ENCODE data around the gene PLOD2.

PLOD2 gene

DNA sequence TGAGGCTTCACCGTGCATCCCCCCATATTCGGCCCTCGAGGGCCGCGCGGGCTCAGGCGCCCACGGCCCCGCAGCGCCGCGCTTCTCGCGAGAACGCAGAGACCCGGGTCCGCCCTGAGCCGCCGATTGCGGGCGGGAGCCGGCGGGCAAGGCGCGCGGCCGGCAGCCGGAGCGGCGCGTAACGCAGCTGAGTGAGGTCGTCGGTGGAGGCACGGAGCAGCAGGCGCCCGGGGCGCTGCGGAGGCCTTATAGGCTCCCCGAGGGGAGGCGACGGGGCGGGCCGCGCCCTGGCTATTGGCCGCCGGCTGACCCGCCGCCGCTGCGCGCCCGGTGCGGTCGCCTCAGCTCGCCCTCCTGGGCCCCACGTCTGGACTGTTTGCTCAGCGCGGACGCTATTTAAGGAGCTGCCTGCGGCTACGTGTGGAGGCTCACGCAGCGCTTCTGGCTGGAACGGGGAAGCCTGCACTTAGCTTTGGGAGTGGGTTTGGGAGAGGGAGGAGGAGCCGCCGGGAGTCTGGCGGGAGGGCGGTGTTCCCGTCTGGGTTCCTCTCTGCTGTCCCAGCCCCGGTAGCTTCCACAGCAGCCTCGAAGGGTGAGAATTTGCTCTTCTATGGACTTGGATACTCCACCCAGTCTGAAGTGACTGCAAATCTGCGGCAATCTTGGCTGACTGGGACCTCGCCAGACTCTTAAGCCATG is at the start of gene PLOD2:
TSS of gene PLOD2 (minus strand) at position 221 of the 699 bp plus-strand sequence. CDS start at position 26, 195 bp downstream.
- H3K4me3 ChIP-seq (ENCODE audit: low read depth, low read length): peak within 1 kb of the TSS; percentile 91
- TF ChIP-seq, protein P1, sequence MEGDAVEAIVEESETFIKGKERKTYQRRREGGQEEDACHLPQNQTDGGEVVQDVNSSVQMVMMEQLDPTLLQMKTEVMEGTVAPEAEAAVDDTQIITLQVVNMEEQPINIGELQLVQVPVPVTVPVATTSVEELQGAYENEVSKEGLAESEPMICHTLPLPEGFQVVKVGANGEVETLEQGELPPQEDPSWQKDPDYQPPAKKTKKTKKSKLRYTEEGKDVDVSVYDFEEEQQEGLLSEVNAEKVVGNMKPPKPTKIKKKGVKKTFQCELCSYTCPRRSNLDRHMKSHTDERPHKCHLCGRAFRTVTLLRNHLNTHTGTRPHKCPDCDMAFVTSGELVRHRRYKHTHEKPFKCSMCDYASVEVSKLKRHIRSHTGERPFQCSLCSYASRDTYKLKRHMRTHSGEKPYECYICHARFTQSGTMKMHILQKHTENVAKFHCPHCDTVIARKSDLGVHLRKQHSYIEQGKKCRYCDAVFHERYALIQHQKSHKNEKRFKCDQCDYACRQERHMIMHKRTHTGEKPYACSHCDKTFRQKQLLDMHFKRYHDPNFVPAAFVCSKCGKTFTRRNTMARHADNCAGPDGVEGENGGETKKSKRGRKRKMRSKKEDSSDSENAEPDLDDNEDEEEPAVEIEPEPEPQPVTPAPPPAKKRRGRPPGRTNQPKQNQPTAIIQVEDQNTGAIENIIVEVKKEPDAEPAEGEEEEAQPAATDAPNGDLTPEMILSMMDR (IDR thresholded peaks at IDR 0.05; ENCODE audit: low read depth, low read length): no peak

DNA sequence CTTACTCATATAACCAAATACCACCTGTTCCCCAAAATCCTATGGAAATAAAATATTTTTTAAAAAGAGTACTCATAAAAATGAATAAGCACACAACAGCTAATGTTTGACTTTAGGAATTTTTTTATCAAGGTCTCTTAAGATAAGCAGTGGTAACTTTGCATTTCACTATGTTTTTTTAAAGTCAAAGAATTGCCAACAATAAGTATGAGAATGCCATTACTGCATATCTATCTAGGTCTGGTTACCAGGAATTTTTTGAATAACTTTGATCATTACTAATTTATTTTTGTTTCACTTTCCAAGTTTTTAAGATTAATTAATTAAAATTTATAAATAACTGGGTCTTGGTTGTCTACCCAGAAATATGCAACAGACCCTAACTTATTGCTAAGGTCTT is 48.4 kb upstream of the PLOD2 start:
- TF ChIP-seq, protein P1 (IDR thresholded peaks at IDR 0.05; ENCODE audit: low read depth, low read length): no peak
- no peak overlapping the region for H3K4me3 ChIP-seq (ENCODE audit: low read depth, low read length)

DNA sequence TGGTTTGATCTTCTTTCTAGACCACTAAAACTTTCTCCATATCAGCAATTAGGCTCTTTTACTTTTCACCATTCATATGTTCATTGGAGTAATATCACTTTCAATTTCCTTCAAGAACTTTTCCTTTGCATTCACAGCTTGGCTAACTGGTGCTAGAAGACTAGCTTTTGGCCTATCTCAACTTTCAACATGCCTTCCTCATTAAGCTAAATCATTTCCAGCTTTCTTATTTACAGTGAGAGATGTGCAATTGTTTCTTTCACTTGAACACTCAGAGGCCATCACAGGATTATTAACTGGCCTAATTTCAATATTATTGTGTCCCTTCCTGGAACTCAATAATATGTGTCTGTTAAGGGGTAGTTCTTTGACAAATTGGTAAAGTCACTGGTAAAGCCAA is 42.8 kb upstream of the PLOD2 start:
- H3K4me3 ChIP-seq (ENCODE audit: low read depth, low read length): no peak overlapping the region
- TF ChIP-seq, protein P1 (IDR thresholded peaks at IDR 0.05; ENCODE audit: low read depth, low read length): no peak

DNA sequence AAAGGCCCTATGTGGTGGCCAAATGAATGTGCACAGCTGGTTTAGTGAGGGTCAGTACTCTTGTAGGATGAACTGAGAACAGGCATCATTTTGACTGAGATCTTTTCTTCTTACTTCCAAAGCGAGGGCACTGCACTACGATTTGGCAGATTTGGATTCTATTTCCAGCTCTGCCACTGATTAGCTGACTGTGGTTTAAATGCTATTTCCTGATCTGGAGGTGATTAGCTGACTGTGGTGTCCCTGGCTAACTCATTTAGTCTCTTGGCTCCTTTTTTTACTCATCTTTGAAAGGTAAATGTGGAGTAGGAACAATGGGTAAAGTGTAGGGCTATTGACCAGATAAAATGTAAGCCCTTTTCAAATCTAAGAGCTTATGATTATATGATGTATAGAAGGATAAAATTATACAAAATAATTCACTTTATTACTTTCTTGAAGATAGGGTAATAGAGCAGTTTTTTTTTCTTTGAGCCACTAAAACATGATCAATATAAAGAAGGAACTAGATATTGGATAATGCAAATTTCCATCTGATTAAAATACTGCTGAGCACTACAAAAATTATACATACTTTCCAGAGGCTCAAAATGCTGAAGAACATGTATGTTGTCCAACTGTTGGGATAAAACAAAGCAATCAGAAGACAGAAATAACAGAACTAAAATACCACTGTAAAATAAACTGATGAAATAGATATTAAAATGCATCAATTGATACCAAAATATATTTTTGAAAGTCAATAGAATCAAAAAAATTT is 39.7 kb upstream of the PLOD2 start:
- TF ChIP-seq, protein P1 (IDR thresholded peaks at IDR 0.05; ENCODE audit: low read depth, low read length): no peak
- H3K4me3 ChIP-seq (ENCODE audit: low read depth, low read length): no peak overlapping the region

DNA sequence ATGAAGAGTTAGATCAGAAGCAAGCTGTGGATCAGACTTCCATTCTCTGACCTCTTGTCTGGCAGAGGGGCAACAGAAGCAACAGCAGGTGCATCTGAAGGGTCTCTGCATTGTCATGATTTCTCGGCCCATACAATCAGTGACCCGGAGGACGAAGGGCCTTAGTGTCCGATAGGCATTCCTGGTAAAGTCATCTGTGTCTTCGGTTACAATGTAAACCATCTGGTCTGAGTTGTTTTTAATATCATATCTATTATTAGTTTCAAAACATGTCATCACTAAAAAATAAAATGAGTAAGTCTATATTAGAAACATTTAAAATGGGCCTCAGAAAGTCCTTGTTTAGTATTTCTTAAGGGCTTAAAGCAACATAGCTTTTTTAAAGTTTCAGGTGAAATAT is 38.8 kb upstream of the PLOD2 start:
- TF ChIP-seq, protein P1 (IDR thresholded peaks at IDR 0.05; ENCODE audit: low read depth, low read length): no peak
- H3K4me3 ChIP-seq (ENCODE audit: low read depth, low read length): no peak overlapping the region

DNA sequence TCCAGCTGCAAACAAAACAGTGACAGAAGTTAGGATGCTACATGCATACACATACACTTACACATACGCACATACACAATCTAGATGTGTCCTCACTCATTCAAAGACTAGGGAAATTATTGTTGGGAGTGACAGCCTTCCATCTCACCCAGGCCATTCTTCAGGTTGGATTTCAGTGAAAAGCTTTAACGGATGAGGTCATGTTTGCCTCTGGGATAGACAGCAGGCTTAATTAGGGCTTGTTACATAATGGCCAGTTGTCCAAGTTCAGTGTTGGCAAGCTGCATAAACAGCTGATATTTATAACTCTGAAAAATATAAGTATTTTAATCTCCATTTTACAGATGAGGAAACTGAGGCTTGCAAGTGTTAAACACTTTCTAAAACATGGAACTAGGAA is 35.8 kb upstream of the PLOD2 start:
- TF ChIP-seq, protein P1 (IDR thresholded peaks at IDR 0.05; ENCODE audit: low read depth, low read length): no peak

DNA sequence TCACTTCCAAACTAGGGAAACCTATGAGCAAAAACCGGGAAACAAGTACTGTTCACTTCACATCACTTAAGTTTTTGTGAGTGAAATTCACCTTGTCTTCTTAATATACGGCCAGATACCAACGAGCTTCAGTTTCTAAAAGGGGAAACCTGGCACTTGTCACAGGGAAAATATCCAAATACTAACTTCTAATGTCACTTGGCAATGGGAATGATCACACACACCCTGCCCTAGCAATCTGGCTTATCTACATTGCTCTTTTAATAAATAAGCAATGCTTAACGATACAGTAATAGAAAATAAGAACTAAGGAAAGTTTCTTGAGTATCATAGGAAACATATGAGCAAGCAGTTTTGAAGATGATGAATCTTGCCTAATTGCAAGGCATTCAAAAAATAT is 34.6 kb upstream of the PLOD2 start:
- TF ChIP-seq, protein P1 (IDR thresholded peaks at IDR 0.05; ENCODE audit: low read depth, low read length): no peak
- no peak overlapping the region for H3K4me3 ChIP-seq (ENCODE audit: low read depth, low read length)

More for the DNA sequence above, 35.8 kb upstream of the PLOD2 start:
- H3K4me3 ChIP-seq (ENCODE audit: low read depth, low read length): no peak overlapping the region
